Kasumi-1 (cell line): ENCODE measurements around the gene RAD51AP2.
"Not testable (repeated sequence)": the region's sequence is repeated elsewhere in the genome, so short reads cannot be mapped to it uniquely, and the experiment has no call there.

Source experiments
- DNase-seq, 2 experiments: peaks; one replicate each; lab custom pipeline; 2025; lab: John Stamatoyannopoulos, UW

Gene RAD51AP2

DNA sequence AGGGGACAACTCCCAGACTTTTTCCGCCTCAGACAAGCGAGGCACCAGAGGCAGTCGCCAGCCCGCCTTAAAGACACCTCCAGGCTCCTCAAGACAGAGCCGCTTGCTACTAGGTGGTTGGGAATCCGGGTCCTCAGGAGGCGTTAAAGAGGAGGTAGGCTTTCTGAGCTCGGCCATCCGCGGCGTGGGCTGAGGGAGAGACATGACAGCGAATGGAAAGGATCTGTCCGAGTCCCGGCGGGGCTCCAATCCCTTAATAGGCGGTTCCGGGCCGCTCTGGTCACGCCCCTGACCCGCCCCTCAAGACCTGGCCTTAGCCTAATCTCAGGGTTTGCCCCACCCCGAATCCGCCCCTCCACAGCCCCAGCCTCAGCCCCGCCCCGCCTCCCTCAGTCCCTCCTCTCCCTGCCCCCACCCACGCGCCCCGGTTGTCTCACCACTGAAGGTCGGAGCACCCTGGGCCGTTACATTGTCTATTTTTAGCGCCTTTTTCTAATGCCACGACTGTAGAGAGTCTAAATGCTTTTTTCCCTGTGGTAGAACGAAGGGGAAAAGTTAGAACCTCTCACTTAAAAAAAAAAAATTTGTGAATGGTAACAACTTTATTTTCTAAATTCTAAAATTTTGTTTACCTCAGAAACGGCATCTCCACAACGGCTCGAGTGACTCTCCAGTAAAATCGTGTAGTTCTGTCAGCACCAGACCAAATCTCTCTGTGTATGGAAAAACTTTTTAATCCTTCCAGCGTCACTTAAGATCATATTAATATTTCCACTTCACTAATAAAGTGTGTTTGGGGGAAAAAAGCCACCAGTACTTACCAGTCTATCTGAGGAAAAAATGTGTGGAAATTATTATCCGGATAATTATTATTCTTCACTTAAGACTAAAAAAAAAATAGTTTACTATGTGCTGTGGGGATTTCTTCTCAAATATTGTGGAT is at the start of gene RAD51AP2:
Gene RAD51AP2, minus strand, starts transcription at position 229 of the 943 bp plus-strand sequence. Its CDS starts 25 bp downstream, at position 204.
- no peak for DNase-seq

DNA sequence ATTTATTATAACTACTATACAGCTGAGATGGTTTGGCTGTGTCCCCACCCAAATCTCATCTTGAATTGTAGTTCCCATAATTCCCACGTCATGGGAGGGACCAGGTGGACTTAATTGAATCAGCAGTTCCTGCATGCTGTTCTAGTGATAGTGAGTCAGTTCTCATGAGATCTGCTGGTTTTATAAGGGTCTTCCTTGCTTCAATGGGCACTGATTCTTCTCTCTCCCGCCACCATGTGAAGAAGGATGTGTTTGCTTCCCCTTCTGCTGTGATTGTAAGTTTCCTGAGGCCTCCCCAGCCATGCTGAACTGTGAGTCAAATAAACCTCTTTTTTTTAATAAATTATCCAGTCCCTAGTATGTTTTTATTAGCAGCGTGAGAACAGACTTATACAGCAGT is 47.5 kb upstream of the RAD51AP2 start:
- DNase-seq = not testable (repeated sequence)

DNA sequence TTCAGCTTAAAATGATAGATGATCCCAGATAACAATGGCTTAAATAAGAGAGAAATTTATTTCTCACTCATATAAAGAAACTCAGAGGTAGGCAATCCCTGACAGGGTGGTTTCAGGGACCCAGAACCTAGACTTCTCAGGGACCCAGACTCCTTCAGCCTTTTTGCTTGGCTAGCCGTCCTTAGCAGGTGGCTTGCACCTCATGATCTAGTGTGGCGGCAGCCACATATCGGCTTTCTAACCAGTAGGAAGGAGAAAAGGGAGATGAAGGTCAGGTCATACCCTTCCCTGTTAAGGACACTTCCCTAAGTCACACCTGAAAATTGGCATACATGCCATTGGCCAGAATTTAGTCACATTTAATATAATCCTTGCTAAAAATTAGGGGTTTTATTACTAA is 40.6 kb upstream of the RAD51AP2 start:
- DNase-seq = no peak

DNA sequence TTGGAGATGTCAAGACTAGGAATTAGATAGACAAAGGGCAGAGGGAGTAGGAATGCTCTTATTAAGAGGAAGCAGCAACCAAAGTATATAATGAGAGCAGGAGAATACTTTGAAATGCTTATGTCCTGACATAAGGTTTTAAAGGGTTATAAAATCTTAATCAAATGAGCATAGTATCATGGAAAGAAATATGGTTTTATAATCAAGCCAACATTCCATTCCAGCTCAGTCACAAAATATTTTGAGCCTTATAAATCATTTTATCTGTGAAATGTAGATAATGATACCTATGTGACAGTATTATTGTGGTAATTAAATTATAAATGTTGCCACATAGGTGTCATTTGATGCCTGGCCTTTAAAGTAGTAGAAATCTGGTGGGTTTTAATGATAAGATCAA is 39.8 kb upstream of the RAD51AP2 start:
- DNase-seq = no peak

DNA sequence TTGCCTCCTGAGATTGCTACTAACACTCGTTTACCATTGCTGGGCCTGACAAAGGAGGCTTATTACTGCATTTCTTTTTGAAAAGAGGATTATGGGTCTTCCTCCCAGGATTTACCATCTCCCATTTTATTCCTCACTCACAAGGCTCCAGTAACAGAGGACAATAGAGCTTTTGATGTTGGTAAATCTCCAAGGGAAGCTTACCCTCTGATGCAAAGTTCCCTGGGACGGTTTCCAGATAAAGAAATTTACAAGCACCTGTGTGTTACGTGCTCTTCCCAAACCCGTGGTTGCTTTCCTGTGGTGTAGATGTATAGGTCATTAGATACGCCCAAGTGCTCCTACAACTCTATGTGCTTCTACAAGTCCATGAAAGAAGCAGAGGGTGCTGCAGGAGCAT is 39.4 kb upstream of the RAD51AP2 start:
- no peak for DNase-seq

DNA sequence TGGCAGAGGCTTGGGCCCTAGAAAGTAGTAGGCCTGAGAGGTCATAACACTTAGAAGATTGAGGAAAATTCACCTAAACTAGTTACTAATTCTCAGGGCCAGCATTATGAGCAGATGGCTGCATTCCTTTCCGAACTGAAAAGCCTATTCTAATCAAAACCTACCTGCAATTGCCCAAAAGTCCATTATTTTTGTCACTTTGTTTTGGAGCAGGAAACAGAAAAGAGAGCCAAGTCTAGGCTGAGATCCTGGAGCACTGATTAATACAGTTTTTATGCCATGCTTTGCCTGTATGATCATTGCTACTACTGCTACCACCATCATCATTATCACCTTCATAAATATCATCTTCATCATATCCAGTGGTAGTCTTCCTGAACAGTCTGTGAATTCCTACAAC is 36.9 kb upstream of the RAD51AP2 start:
- DNase-seq = no peak

DNA sequence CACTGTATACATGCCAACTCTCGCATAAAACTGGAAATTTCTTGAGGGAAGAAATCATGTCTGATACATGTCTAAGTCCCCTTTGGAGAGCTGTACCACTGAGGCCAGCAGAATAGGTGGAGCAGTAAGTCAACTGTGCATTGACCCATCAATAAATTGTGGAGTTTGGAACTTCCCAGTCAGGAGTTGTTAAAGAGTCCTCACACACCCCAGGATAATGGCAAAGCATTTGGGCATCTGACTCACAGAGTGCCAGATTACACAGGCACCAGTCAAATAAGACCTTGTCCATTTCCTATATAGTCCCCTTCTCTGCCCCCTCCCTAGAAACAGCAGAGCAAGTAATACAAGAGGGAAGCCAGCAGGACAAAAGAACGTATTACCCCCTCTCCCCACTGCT is 32.7 kb upstream of the RAD51AP2 start:
- DNase-seq = no peak

DNA sequence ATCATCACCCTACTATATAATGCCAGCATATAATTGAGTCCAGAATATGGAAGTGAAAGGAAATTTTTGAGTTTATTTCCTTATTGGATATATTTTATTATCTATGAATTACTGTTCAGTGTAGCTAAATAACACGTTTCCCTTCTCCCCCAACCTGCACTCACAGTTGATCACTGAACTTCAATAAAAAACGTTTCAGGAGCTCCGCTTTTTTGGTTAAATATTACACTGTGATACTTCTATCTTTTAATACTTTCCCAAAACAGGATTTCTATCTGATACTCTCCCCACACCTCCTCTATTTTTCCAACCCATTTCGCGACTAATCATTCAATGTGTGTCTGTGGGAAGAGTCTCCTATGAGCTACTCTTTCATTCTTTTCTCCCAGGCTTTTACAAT is 29.5 kb upstream of the RAD51AP2 start:
- DNase-seq = no peak

DNA sequence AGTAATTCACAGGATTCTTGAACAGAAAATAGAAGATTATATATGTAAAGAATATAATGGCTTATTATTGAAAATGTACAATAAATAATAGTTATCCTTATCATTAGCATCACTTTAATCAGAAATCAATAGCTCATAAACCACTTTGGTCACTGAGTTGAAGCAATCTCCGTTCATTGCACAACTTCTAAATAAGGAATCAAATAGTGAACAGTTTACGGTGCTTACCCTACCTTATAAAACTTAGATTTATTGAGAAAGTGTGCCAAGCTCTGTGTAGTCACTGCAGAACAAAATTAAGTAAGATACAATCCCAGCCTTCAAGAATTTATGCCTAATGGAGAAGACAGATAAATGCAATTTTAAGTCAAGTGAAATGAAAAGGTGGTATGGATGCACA is 29.0 kb upstream of the RAD51AP2 start:
- DNase-seq = no peak

DNA sequence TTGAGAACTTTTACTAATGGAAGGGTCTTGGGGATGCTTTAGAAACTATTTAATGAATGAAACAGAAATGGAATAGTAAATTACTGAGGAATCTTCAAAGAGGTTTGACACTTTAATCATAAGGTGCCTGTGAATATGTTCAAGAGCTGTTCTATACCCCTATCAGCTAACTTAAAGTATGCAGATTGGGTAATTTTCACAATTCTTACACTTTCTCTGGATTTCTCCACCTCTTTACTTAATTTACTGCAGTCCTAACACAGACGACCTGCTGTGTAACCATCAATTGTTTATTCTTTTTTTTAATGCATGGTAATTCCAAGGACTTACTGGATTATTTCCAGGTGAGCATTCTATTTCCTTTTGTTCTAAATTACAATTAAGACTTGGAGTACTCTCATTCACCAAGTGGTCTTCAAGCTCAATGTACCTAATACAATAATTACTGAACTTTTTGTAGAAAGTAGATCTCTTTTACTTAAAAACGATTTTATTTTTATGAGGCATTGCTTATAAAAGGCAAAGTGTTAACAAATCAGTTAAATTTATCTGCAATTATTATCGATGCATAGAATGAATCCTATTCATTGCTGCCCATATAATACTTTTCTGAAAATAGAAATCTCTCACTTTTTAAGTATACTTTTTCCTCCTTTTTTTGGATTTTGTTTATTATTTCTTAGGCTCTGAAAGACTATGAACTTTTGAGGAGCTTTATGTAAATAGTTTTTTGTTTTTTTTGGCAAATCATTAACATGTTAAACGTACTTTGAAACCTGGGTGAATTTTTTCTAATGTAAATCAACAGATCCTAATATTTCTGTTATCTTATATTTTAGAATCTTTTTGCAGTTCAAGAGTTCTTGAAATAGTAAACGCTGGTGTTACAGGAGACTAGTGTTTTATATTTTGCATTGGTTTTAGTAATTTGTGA is 27.7 kb upstream of the RAD51AP2 start:
- DNase-seq = no peak

DNA sequence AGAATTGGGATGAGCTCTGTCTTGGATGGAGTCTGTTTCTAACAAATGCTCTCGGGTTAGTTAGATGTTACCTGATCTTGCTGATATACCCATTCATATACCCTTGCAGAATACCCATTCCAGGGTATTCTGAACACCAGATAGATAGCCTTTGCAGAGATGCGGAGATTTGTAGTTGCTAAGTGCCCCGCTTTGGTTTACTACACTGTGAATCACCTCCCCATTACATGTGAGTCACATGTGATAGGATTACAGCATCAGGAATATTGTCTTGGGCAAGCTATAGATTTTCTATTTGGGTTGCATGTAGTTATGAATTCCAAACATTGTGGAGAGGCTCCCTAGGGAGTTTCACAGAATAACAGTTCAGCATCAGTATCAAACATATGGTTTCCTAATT is 26.0 kb upstream of the RAD51AP2 start:
- DNase-seq = no peak

DNA sequence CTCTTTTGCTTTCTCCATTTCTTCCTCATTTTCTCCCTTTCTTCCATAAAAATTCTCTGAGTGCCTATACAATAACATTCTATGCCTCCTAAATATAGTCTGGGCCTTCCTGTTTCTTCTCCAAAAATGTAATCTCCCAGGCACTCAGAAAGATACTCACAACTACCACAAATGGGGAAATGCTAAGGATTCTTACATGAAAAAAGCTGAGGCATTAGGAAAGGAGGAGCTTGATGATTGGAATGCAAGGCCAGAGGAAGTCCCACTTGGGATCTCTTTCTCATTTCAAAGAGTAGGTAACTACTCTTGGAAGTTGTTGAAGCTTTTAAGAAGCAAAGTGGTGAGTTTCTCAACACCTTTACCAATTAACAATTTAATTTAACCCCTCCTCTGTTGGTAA is 25.6 kb upstream of the RAD51AP2 start:
- DNase-seq = no peak

DNA sequence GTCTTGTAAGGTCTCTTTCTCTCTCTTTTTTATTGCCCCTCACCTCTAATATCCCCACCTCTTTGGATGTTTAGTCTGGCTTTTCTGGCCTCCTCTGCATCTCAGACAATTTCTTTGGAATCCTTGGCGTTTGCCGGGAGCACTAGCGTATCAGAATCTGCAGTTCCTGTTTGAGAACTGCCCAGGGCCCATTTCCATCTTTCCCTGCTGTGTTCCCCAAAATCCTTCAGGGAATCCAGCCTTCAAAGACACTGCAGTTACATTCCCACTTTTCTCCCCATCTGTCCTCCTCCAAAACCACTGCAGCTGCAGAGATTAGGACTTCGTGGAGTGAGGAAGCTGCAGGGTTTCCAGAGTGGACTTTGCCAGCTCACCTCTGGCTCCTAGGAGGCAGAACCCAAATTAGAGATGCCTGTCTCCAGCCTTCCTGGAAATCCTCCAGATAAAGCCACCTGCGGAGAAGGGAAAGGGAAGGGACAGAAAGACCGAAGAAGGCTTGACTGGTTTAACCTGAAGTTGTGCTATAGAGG is 25.0 kb upstream of the RAD51AP2 start:
- no peak for DNase-seq

DNA sequence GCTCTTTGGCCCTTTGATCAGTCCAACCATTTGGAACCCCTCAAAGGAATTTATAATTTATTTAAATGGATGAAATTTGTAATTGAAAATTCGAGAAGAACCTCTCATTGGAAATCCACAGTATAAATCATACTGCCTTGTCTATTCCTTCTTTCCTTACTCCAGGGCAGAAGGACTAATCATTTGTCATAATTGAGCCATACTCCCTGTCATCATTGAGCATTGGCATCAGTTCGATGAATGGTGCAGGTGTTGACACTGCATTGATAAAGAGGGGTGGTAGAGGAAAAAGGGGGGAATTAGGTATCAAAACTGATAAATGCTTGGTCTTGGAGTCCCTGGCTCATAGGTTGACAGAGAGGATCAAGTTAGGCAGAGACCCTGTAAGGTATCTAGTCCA is 24.2 kb upstream of the RAD51AP2 start:
- no peak for DNase-seq

DNA sequence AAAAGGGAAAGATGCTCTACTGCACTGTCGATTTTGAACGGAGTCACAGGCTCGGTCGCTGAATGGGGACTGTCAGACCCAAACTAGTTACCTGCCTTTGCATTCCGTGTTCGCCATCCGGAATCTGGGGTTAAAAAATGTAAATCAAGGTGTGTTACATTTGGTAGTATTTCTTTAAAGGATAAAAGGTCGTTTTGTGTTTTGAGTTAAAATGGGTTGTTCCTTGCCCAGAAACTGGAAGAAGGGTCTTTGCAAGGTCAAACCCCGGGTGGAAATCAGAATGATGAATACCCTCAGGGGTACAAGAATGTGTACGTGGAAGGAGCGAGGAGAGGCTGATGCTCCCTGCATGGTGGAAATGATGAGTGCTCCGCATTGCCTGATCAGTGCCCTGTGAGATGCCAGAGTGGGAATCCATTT is 23.3 kb upstream of the RAD51AP2 start:
- no peak for DNase-seq

DNA sequence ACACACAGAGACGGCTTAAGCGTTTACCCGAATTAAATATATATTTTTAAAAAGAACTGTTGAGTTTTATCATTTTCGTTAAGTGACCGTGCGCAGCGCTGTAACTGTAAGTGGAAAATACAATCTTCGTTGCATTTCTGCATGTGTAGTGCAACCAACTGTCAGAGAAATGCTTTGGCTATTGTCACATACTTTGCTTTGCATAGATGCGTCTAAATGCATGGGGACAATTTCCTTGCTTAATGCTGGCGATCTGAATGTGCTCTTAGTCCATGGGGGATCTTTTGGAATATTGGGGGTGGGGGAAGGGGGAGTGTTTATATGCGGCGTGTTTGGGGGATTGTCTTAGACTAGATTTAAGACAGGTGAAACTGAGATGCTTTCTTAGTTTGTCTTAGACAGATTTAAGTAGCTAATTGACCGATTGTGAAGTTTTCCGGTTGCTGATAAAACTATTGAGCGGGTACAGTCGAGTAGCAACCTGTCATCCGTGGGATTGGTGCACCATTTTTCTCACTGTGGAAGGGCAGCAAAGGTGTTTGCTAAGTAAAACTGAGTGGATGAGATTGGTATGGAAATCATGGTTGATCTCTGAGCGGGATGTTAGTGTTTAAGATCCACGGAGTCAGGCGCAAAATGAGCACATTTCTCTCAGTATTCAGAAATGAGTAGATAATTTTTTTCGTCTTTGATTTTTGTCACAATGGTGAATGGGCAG is 22.7 kb upstream of the RAD51AP2 start:
- no peak for DNase-seq

DNA sequence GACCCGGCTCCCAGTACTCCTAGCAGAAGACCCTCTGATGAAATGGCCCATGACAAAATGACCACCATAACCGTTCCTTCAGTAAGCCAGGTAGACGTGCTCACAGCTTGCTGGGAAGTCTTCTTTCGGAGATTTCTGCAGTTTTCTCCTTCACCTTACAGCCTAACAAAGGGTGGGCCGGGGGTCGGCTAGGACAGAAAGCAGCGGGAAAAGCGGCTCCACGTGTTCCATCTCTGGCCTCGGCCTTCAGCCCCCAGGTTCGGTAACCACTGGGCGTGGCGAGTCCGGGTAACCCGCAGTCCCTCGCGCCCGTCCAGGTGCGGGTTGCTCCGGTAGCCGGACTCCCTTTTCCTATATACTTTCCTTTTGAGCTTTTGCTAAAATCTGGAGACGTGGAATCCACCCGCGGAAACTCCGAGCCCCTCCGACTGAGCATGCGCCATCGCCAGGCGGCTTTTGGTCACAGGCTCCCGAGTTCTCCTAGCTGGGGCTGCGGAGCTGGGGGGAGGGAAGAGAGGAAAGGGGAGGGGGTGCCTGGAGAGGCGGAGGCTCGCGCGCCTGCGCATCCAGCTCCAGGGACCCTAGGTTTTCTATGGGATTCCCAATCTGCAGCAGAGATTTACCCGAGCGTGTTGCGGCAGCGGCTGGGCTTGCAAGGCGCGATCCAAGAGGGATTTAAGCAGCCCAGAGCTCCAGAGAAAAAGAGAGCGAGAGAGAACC is 22.0 kb upstream of the RAD51AP2 start, which contains the start of gene VSNL1:
Gene VSNL1, plus strand, starts transcription at position 604 of the 720 bp plus-strand sequence. CDS start 51,379 bp downstream, outside the sequence.
- DNase-seq = no peak

DNA sequence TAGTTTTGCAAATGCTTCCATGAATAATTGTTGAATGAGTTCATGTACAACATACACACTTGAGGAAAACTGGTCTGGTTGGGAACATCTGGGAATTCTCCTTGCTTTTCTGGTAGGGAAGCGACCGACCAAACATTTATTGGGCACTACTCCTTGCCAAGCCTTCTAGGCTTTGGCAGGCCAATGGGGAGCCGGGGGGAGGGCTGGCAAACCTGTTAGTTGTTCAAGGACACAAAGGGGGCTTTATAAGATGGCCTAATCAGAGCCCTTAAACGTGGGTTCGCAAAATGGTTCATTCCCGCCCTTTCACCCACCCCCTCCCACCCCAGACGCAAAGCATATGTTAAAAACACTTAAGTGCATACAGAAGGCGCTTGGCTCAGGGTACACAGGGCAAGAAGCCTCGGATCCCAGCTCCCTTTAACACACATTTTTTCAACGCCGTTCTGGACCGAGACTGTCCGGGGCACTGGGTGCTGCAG is 21.4 kb upstream of the RAD51AP2 start:
- DNase-seq = no peak

DNA sequence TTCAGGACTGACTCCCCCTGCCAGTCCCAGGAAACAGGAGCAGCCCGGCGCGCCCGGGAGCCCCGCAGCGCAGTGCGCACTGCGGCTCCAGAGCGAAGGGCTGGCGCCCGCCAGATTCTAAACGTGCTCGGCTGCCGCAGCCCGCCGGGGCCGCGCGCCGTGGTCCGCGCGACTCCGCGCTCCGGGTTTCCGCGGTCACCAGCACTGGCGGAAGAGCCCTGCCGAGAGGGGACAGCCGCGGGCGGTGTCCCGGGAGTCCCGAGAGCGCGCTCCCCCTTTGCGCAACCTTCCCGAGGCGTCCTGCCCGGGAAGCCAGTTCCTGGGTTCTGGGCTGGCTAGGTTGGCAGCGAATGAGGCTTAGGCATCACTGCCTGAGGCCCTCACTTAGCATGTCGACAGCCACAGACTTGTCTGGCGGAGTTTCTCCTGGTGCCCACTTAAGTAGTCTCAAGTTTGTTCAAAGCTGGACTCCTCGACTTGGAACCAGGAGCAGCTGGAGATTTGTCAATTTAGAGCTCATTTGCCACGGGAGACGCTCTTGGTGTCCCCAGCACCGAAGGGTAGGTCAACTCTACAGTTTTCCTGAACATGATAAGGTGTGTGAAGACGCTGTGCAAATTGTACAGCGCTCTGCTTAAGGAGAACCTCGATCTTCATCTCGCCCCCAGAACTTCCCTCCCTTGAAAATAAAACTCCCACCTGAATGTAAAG is 20.8 kb upstream of the RAD51AP2 start:
- DNase-seq = no peak
